Measurements from ENCODE around the gene NT5DC4.

Gene NT5DC4

DNA sequence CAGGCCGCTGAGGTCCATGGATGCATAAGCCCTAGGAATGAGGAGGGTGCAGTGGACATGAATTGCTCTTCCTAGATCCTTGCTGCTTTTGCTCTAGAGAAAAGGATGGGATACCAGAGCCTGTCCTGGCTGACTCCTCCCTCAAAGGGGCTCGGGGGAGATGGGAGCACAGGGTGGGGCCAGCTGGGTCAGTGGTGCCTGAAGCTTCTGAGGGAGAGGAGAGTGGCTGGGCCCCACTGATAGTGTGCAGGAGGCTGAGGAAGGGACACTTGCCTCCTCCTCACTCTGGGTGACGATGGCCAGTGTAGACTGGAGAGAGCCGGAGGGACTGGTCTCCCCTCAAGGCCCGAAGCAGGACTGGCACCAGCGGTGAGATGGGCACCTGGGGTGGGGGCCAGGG, at the start of gene NT5DC4:
TSS of gene NT5DC4 (plus strand) at position 236 of the 400 bp plus-strand sequence. CDS start at position 296, 60 bp downstream.
- DNase-seq (ENCODE audit: low read depth) = no peak

DNA sequence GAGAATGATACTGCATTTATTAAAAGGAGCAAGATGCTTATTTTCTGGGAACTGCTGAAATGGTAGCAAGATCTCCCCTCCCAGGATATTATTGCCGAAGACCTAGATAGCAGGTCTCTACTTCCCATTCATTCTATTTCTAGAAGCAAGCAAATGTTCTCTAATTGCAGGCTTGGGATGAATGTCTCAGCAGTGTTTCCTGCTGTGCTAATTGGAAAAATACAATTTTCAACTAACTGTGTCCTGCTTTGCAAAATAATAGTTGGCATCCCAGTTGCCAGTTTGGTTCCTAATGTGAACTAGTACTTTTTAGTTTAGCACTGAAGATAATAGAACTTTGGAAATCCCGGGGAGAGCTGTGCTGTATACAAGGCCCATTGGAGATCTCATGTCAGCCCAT, 49.0 kb upstream of the NT5DC4 start:
- no peak for DNase-seq (ENCODE audit: low read depth)

DNA sequence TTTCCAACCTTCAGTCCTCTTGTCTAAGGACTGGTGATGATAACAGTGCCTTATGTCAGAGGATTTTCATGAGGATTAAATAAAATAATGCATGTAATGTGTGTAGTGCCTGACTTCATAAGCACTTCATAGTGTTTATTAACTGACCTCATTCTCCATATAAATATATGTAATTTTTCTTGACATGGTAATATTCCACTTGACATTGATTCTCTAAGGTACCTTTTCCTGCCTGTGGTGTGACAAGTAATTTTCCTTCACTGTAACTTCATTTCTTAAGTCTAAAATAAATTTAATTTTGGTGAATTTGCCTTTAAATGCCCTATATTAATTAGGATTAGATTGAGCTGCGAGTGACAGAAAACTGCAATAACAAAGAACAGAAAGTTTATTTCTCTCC, 47.8 kb upstream of the NT5DC4 start:
- DNase-seq (ENCODE audit: low read depth) = no peak

DNA sequence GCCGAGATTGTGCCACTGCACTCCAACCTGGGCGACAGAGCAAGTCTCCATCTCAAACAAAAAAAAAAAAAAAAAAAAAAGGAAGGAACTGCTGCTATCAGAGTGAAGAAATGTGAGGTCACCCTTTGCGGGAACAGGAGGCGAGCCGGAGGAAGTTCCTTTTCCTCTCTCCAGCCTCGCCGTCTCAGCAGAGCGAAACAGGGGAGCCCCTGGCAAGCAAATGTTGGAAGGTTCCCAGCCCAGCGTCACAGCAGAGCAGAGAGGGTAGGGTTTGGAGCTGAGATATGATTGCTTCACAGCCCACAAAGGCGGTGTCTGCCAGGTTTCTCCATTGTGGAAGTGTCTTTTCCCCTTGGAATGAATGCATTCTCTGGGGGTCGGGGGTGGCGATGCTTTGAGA, 46.6 kb upstream of the NT5DC4 start:
- no peak for DNase-seq (ENCODE audit: low read depth)

DNA sequence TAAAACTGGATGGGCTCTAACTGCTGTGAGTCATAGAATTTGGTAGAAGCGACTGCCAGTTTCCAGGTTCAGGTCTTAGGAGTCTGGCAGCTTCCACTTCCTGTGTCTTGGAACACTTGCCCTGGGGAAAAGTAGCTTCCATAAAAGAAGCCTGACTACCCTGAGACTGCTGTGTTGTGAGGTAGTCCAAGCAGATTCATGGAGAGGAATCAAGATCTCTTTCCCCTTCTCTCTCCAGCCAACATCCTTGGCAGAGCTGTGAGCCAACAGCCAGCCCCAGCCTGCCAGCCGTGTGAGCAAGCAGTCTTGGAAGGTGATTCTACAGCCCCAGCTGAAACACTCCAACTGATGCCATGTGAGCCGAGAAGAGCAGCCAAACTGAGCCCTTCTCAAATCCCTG, 41.3 kb upstream of the NT5DC4 start:
- DNase-seq (ENCODE audit: low read depth) = no peak

DNA sequence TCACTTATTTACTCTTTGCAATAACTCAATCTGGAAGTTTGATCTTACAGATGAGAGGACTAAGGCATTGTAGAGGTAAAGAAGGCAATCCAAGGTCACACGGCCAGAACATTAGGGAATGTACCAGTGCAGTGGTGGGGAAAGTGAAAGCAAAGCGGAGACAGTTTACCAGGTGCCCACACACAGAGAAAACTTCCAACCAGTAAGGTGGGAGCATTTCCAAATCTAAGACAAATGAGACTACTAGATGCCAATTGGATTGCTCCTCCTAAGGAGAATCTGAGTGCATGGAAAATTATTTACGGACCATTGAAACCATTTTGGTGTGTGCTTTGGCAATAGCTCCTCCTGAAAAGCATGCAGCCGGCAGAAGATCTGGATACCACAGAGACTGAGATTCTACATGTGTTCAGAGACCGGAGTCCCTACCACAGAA, 40.1 kb upstream of the NT5DC4 start:
- DNase-seq (ENCODE audit: low read depth) = no peak

DNA sequence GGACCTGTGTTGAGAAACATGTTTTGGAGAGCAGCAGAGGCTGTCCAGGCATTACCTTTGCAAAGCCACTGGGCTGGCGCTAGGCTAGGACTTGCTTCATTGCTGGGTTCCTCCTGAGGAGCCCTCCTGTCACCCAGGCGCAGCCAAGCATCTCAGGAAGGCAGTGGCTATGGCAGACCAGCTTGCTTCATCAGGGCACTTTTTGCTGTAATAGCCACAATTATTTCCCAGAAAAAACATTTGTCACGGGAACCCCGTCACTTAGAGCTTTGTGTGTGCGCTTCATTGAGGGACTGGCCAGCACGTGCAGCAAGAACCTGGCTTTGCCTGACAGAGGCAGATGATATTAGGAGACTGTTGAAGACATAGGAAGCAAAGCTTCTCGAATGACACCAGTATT, 38.7 kb upstream of the NT5DC4 start:
- no peak for DNase-seq (ENCODE audit: low read depth)

DNA sequence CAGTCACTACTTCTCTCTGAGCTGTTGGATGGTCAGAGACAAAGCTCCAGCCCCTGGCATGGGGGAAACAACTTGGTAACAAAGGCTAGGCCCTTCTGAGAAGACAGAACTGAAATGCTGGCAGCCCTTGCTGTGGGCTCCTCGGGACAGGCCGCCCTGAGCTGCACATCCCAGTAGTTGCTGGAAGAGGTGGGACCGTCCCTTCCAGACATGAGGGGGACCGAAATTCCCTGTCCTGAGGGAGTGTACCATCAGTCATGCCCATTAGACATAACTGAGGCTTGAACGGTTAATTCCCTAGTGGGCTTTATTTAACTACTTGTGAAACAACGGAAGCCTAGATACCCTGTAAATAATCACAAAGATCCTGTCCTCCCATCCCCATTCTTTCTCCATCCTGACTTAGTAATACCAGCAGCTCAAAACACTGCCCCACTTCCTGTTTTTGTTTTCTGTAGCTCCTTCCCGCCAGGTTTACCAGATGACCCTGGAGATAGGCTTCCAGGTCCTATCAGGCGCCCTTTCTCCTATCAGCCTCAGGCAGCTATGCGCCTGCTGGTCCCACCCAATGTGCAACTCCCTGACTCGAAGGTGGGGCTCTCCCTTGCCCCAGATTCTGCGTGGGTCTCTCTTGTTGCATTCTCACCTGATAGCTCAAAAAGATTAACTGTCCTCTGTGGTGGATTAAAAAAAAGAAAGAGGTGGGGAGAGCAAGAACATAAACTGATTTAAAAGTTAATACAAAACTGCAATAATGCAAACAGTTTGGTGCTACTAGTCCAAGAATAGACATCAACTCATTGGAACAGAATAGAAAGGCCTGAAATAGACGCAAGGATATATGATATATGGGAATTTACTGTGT, 37.0 kb upstream of the NT5DC4 start:
- no peak for DNase-seq (ENCODE audit: low read depth)

DNA sequence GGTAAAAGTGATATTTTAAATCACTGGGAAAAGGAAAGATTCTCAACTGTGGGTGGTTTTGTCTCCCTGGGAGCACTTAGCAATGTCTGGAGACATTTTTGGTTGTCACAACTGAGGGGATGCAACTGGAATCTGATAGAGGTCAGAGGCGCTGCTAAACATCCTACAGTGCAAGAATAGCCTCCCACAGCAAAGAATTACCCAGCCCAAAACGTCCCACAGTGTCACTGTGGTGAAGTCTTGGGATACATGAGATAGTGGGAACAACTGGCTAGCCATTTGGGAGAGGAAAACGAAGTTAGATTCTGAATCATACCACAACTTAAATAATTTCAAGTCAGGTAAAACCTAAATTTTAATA, 36.4 kb upstream of the NT5DC4 start:
- DNase-seq (ENCODE audit: low read depth) = no peak

DNA sequence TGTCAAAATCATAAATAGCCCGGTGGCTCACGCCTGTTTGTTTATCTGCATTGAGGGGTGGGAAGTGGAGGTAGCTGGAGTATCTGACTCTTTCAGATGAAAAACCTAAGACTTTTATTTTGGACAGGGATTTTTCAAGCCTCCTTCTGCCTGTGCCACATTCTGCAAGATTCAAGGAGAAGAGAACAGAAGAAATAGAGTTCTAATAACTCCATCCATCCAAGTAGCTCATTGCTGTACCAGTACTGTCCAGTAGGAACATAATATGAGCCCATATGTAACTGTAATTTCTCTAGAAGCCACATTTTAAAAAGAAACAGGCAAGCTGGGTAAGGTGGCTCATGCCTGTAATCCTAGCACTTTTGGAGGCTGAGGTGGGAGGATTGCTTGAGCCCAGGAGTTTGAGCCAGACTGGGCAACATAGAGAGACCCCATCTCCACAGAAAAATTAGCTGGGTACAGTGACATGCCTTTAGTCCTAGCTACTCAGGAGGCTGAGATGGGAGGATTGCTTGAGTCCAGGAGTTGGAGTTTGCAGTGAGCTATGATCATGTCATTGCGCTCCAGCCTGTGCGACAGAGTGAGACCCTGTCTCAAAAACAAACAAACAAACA, 35.4 kb upstream of the NT5DC4 start:
- DNase-seq (ENCODE audit: low read depth) = no peak

DNA sequence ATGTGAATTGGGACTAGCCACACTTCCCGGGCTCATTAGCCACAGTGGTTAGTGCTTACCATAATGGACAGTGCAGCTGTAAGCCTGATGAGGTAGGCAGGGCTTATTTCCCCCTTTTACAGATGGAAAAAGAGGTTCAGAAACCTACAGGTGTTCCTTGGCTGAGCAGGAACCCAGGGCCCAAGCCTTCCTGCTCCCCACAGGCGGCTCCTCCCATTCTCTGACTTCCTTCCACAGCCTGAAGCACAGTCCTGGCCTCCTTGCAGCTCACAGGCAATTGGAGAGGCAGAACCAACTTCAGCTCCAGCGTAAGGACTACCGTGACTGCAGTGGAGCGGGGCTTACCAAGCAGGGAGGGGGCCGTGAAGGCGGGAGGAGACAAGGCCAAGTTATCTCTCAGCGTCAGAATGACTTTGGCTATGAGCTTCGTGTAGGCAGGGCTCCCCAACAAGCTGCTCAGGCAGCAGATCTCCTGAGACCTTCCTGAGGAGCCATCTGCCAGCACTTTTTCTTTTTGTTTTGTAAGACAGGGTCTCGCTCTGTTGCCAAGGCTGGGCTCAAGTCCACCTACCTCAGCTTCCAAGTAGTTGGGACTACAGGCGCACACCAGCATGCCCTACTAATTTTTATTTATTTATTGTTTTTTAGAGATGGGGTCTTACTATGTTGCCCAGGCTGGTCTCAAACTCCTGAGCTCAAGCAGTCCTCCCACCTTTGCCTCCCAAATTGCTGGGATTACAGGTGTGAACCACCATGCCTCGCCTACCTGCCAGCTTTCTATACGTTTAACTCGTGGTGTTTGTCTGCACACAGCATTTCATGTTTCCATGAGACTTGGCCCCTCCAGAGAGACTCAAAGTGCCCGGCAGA, 34.2 kb upstream of the NT5DC4 start:
- no peak for DNase-seq (ENCODE audit: low read depth)

DNA sequence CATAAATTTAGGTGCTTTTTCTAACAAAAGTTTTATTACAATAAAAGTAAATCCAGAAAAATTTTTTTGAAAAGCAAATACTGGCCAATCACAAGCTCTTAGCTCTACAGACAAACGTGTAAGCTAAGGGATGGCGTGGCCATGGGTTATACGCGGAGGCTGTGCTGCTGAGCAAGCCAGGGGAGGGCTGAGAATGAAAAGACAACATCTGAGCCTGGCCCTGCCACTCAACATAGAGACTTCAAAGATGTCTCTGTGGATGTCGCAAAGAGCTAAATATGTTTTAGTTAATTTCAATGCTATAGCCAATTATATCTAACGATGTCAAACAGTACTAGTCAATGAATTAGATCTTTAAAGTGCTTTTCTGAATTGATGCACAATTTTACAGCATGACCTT, 33.3 kb upstream of the NT5DC4 start:
- no peak for DNase-seq (ENCODE audit: low read depth)

DNA sequence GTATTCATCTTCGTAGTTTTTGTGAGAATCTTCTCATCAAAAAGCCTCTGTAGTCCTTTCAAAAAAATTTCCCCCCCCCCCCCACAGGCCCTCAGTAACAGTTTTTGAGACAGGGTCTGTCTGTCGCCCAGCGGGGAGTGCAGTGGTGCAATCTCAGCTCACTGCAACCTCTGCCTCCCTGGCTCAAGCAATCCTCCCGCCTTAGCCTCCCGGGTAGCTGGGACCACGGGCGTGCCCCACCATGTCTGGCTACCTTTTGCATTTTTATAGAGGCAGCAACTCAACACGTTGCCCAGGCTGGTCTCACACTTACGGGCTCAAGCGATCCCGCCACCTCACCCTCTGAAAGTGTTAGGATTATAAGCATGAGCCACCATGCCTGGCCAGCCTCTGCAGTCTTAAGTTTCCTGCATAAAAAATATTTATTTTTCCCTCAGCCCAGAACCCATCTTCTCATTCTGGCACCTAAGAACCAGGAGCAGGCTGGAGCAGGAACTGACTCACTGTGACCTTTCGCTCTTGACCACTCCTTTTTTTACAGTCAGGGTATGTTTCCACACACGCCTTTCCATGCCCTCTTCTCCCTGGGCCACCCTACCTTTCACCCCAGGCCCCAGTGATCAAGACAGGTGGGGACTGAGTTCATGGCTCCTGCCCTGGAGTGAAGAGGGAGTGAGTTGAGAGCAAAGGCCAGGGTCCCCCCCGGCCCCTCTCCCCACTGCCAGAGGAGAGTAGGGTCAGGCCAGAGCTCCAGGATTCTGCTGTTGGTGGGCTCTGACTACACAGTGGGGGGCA, 32.5 kb upstream of the NT5DC4 start:
- no peak for DNase-seq (ENCODE audit: low read depth)

DNA sequence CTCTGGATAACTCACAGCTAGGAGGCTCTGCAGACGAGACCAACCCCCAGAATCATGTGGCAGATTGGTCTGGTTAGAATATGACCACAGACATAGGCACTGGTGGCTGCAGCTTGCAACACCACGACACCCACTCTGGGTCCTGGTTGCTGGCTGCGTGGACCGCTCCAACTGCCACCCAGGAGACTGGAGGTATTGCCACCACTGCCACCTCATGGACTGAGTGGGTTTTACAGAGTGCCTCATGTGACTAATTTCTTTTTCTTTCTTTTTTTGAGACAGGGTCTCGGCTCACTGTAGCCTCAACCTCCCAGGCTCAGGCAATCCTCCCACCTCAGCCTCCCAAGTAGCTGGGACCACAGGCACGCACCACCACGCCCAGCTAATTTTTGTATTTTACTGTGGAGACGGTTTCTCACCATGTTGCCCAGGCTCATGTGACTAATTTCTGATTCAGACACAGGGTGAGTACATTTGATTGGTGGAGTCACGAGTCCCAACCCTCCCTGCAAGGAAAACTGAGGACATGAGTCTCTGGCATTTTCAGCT, 29.9 kb upstream of the NT5DC4 start:
- peak; percentile 58 for DNase-seq (ENCODE audit: low read depth)

DNA sequence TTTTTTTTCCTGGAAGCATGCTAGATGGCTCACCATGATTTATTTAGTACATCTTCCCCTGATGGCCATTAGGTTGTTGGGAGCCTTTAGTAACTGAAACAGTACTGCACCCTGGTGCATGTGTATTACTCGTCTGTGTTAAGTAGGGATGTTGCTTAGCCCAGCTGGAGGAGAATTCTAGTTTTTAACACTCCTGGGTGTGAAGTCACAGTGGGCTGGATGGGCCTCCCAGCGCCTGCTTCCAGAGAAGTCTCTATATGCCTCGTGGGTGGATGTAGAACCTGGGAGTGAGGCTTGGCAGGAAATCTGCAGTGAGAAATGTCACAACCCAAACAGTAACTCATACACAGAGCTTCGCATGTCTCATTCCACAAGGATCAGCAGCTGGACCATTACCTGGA, 28.9 kb upstream of the NT5DC4 start:
- DNase-seq (ENCODE audit: low read depth) = no peak

DNA sequence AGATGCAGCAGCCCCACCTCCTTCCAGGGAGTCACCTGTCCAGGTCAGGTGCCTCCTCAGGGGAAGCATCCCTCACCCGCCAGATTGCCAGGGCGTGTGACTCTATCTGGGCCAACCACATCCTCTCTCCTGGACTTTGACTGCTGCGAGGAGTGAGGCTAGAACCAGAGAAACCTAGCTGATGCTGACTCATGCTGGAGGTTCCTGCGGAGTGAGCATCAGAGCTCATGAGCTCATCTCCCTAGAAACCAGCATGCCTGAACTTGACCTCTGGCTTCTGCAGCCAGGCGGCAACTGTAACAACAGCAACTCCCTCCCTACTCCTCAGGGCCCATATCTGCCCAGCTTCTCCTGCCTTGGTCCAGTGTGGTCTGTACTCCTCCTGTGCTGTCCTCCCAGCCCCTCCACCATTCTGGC, 28.3 kb upstream of the NT5DC4 start:
- DNase-seq (ENCODE audit: low read depth) = peak; percentile 7

DNA sequence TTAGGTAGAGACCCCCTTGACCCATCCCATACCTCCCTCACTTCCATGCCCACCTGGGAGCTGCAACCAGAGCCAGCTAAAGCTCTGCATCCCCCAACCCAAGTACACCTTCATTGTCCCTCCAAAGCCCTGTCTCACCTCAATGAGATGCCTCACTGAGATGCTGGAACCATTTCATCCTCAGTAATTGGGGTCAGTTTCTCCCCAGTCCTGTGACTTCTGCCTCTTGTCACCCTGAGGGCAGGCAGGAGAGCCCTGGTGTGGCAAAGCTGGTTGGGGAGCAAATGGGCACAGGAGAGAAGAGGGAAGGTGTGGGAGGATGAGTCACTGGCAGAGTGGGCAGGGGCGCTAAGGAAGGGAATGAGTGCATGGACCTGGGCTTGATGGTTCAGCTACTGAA, 27.9 kb upstream of the NT5DC4 start:
- no peak for DNase-seq (ENCODE audit: low read depth)

DNA sequence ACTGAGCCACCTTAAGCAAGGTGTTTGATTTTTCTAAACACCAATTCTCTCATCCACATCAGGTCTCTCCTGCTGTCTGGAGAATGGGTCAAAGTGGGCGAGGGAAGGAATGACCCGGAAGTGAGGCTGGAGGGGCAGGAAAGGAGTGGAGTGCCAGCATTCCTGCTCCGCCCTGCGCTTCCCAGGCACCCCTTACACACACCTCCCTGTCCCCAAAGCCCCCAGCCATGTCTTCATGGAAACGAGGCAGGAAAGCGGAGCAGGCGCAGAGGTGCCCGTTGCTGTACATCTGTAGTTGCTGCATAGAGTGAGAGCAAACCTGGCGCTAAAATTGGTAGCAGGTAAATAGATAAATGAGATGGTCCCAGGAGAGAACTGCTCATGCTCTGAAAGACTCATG, 27.2 kb upstream of the NT5DC4 start:
- no peak for DNase-seq (ENCODE audit: low read depth)

DNA sequence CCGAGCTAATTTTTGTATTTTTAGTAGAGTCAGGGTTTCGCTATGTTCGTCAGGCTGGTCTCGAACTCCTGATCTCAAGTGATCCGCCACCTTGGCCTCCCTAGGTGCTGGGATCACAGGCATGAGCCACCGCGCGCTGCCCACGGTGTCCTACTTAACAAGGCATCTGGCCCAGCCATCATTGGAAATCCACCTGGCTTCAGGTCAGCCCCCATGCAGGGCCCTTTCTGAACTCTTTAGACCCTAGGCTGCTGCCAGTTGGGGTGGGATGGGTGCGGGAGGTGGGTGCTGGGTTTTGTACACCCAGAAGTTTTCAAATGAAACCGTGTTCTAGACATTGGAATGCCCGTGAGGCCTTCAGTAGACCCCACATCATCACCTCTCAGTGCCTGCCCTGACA, 26.6 kb upstream of the NT5DC4 start:
- no peak for DNase-seq (ENCODE audit: low read depth)

DNA sequence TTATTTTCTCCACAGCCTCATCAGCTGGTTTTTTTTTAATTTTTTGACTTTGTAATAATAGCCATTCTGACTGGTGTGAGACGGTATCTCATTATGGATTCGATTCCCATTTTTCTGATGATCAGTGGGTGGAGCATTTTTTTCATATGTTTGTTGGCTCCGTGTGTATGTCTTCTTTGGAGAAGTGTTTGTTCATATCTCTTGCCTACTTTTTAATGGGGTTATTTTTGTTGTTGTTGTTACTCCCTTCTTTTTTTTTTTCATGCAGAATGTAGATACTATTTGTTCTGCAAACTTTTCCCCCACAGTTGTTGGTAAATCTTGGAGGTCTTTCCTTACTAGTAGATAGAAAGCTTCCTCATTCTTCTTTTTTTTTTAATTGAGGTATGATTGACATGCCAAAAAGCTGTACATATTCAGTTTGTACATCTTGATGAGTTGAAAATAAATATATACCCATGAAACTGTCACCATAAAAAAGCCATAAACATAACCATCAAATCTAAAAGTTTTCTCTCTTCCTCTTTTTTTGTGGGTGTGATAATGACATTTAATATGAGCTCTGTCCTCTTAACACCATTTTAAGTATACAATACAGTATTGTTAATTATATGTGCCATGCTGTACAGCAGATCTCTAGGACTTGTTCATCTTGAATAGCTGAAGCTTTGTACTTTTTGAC, 21.8 kb upstream of the NT5DC4 start:
- no peak for DNase-seq (ENCODE audit: low read depth)
